HG03558 (cell line): ENCODE results near the gene FBXL5.
"Not testable (repeated sequence)": the region's sequence is repeated elsewhere in the genome, so short reads cannot be mapped to it uniquely, and the experiment has no call there.

Source experiments
- ATAC-seq: cut with Tn5 transposase; IDR thresholded peaks from one replicate; pipeline ENCODE4 v1.9.1; 2021; ENCODE audit warnings: moderate number of reproducible peaks; ENCODE audit not compliant: unreplicated experiment; ENCODE audit errors: extremely low read depth

Gene FBXL5

DNA sequence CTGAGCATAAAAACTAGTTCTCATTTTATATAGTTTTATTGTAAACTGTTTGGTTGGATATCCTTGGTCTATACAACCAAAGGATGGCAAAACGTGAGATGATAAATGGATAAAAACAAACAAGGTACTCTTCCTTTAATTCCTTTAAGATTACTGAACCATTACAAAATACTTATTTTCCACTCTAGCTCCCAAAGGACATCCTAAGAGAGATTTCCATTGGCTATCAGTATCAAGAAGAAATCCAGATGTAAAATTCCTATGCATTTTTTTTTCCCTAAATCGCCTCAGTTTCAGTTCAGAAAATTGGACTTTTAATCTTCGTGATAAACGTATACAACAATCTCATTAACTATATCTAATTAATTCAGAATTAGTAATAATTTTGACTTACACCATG lies 2.3 kb downstream of the FBXL5 start:
- ATAC-seq, result no peak

DNA sequence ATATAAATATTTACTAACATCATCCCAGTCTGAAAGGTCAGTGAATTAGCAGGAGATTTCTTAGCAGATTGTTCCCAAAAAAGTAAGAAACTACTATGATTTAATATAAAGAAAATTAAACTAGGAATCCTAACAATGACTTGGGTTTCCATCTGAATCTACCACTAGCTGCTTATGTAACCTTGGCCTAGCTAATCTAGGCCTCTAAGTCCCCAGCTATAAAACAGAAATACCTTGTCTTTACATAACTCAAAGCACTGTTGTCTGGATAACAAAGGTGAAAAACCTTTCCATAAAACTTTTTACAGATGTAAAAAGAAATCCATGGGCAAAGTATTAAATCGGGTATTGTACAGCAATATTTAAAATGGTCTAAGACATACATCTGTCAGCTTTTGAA lies 3.0 kb downstream of the FBXL5 start:
- ATAC-seq, result no peak

DNA sequence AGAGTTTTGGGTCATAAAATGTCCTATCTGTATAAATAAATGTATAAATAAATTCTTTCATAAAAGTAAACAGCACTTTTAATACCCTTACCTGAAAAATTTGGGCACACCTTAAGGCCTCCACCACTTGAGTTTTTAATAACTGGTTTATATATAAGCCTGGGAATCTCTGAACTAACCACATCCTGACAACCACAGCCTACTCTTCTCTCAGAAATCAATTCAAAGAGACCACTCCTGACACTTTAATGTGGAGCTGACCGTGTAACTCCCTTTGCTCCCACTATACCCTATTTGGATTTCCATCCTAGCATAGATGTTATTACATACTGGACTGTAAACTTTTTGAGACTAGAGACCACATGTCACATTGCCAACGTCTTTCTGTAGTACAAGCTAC lies 3.5 kb downstream of the FBXL5 start:
- ATAC-seq, result no peak

DNA sequence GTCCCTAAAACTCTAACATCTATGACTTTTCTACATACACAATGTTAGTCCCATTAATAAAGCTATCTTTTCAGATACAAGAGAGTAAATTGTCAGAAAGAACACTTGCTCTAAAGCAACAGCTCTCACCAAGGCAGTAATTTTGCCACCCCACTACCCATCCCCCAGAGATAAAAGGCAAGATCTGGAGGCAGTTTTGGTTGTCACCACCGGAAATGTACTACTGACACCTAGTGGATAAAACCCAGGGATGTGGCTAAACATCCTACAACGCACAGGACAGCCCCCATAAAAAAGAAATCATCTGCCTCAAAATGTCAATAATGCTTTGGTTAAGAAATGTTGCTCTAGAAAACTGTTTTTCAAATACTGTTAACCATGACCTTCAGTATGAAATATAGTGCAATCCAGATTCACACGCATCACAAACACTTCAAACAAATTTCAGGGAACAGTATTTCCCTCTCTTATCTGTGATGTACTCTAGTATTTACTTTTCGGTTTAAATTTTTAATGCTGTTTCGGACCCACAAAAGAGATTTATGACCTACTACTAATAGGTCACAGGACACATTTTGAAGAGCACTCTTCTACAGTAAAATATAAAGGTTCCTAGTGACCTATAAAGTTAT lies 5.1 kb downstream of the FBXL5 start:
- no peak for ATAC-seq

DNA sequence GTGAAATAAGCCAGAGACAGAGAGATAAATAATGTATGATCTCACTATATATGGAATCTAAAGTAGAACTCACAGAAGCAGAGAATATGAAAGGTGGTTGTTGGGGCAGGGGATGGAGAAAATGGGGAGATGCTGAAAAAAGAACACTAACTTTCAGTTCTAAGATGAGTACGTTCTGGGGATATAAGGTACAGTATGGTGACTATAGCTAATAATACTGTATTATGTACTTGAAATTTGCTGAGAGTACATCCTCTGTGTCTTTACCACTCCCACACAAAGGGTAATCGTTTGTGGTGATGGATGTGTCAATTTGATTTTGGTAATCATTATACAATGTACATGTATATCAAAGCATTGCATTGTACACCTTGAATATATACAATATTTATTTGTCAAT lies 6.6 kb downstream of the FBXL5 start:
- ATAC-seq, result no peak

DNA sequence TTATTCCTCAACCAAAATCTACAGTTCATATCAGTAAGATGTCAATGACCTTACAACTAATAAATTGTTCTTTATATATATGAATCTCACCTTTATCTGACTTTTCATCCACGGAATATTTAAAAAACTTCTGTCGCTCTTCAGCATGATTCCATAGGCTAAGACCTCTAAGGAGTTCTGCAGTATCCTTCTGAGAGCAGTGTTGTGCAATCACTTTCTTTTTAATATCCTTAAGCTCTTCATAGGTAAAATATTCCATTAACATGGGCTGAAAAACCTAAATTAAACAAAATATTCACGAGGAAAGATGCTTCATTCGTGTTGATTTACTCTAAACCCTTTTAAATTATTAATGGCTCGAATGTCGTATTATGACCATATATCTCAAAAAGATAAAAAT lies 16.7 kb downstream of the FBXL5 start:
- ATAC-seq, result no peak

DNA sequence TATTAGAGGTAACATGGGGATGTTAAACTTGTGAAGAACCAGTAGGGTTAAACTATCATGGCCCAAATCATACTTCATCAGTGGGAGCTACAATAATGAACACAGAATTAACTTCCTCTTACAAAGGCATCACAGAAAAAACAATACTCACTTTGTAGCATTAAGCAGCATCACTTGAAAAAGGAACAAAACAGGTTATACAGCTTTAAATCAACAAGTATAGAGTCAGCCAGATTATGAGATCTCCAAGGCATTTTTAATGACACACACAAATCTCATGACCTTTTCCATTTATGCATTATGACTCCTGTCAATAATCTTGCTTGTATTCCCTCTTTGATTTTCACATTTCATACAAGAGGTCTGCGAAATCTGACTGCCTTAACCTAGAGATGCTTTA lies 18.3 kb downstream of the FBXL5 start:
- no peak for ATAC-seq

DNA sequence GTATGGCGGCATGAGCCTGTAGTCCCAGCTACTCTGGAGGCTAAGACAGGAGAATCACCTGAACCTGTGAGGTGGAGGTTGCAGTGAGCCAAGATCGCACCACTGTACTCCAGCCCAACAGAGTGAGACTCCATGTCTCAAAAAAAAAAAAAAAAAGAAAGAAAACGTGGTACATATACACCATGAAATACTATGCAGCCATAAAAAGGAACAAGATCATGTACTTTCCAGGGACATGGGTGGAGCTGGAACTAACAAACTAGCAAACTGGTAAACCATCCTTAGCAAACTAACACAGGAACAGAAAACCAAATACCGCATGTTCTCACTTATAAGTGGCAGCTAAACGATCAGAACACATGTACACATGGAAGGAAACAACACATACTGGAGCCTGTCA lies 37.8 kb downstream of the FBXL5 start:
- ATAC-seq, result not testable (repeated sequence)

DNA sequence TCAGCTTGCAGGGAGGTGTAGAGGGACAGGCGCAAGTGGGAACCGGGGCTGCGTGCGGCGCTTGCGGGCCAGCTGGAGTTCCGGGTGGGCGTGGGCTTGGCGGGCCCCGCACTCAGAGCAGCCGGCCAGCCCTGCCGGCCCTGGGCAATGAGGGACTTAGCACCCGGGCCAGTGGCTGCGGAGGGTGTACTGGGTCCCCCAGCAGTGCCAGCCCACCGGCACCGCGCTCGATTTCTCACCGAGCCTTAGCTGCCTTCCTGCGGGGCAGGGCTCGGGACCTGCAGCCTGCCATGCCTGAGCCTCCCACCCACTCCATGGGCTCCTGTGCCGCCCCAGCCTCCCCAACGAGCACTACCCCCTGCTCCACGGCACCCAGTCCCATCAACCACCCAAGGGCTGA lies 40.3 kb downstream of the FBXL5 start:
- ATAC-seq, result not testable (repeated sequence)

DNA sequence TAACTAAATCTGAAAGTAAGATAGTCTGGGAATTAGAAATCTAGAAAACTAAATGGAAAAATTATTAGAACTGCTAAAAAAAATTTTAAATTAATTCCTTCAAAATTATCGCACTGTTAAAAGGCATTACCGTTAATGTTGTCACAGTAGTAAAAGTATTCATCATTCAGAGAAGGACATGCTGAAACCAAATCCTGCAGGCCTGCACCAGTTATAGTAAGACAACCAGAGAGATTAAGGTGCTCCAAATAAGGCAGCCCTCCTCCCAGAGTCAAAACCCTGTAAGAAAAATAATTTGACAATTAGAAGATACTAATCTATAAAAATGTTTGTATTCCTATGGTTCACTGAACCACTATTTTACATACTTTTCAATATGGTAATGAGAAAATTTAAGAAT lies 43.0 kb downstream of the FBXL5 start:
- no peak for ATAC-seq

DNA sequence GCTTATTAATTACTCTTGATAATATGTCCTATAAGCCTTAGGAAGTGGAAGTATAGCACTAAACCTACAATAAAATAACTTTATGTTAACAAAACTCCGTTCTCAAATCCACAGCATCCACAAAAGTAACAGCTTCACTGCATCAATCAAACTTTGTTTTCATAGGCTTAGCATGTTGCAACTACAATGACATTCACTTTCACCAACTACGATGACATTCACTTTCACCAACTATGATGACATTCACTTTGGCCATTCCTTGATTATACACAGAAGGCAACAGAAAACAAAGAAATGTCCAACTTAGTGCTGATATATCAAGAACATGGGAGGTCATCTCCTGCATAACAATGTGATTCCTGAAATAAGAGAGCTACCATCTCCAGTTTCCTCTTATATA lies 44.3 kb downstream of the FBXL5 start:
- ATAC-seq, result no peak

DNA sequence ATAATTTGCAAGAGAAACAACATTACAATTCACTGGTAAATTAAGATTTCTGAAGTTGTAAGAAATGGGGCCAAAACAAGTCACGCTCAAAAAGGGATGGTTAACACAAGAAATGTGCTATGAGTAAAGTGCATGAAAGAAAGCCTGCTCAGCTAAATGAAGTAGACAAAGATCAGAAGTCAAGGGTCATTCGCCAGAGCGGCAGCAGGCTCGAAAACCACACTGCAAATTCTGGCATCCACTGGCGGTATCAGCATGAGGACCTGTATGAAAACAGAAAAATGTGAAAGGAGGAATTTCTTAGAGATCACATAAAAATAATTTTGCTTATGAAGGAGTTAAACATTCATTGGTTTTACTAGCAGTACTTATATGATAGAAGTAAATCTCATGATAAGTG lies 49.6 kb downstream of the FBXL5 start:
- ATAC-seq, result no peak

DNA sequence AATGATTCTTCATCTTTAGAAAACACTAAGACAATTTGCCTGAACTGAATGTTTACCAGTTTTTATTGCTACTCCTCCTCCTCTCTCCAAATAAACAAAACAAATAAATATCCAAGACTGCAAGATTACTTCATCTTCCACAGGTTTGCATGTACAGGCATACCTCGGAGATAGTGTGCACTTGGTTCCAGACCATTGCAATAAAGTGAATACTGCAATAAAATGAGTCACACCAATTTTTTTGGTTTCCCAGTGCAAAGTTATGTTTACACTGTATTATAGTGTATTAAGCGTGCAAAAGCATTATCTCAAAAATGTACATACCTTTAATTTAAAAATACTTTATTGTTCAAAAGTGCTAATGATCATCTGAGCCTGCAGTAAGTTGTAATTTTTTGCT lies 53.3 kb downstream of the FBXL5 start:
- no peak for ATAC-seq

DNA sequence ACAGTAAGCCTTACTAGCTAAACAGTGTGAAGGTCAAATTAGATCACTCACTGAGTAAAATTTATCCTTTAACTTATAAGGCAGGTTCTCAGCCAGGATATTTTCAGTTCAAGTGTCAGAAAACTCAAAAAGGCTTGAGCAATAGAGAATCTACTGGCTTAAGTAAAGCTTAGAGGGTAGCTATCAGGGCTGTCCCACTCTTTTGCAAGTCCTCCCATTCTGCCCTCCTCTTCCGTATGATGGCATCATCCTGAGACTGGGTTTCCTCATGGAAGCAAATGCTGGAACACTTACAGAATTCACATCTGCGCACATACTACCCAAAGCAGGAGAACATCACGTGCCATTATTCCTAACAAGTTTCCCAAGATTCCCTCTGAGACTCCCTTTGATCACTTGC lies 55.0 kb downstream of the FBXL5 start:
- ATAC-seq, result no peak

DNA sequence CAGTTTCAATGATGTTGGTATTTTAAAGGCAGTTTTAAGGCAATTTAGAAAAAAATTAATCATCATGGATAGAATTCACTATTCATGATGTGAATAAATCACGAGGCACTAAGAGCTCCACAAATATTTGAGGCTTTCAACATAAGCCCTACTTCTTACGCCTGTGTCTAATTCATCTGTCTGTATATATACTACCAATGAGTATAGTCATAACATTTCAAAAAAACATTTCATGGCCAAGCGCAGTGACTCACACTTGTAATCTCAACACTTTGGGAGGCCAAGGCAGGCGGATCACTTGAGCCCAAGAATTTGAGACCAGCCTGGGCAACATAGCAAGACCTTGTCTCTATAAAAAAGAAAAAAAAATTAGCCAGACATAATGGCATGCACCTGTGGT lies 56.5 kb downstream of the FBXL5 start:
- no peak for ATAC-seq

DNA sequence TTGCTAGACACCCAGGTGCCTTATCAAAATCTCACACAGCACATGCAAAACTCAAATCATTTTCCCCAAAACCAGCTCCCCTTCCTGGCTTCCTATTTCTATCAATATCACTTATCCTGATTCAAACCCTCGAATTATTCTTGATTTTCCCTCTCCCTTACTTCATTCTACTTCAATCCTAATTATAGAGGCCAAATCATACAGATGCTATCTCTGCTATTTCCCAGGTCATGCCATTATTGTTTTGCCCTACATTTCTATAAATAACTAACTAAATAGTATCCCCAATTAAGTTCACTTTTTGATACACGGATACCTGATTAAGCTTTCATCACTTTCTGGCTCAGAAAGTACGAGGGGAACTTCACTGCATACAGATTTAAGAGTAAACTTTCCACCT lies 62.4 kb downstream of the FBXL5 start:
- ATAC-seq, result no peak

DNA sequence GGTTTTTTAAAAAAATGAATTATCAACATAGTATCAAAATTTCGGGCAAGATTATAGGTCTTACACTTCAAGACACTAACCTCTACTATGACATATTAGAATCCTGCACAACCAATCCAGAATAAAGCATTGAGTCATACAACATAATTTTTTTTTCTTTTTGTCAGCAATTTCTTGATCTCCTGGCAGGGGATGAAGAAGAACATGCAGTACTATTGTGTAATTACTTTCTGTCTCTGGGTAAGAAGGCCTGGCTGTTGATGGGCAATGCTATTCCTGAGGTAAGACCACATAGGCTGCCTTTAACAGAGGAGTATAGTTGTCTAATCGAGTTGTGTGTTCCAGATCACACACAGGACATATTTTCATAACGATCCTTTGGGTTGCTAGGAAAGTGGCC lies 67.5 kb downstream of the FBXL5 start:
- no peak for ATAC-seq

DNA sequence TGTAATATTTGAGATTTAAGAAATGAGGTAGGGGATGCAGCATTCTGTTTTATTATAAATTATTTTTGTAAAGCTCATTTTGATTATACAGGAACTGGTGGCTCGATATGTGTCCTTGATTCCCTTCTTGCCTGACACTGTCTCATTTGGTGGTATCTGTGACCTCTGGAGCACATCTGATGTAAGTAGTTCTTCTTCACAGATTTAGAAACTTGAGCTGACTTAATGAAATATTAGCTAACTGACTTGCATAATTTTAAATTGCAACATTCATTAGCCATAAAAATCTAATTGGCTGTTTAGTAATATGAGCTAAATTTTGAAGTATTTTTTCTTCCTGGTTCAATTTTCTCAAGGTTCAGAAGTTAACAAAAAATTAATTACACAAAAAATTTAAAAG lies 69.1 kb downstream of the FBXL5 start:
- ATAC-seq, result no peak

DNA sequence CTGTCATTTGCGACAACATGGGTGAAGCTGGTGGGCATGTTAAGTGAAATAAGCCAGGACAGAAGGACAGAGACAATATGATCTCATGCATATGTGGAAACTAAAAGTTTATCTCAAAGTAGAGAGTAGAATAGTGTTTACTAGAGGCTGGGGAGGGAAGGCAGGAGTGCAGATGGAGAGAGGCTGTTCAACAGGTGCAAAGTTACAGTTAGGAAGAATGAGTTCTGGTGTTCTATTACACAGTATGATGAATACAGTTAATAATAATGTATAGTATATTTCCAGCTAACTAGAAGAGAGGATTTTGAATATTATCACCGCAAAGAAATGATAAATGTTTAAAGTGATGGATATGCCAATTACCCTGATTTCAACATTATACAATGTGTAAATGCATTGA lies 69.8 kb downstream of the FBXL5 start:
- ATAC-seq, result no peak

DNA sequence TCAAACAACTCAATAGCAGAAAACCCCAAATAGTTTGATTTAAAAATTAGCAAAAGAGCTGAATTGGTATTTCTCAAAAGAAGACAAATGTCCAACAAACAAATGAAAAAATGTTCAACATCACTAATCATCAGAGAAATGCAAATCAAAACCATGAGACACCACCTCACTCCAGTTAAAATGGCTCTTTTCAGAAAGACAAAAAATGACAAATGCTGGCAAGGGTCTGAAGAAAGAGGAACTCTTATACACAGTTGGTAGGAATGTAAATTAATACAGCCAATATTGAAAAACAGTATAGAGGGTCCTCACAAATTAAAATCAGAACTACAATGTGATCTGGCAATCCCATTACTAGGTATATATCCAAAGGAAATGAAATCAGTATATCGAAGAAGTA lies 70.4 kb downstream of the FBXL5 start:
- no peak for ATAC-seq

DNA sequence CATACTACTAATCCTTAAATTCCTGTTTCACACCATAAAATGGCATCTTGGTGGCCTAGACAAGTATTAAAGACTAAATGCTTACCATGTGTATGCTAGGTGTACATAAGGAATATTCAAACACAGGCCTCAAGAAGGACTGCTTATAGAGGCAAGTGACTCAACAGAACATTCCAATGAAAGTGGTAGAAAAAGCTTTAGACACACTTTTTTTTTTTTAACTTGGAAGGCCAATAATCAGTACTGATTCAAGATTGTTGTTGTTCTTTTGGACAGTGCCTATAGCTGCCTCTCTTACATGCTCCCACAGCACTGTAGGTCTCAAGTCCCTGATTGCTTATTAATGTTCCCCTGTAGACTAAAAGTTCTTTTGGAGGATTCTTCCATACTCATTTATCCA lies 77.6 kb downstream of the FBXL5 start:
- no peak for ATAC-seq

DNA sequence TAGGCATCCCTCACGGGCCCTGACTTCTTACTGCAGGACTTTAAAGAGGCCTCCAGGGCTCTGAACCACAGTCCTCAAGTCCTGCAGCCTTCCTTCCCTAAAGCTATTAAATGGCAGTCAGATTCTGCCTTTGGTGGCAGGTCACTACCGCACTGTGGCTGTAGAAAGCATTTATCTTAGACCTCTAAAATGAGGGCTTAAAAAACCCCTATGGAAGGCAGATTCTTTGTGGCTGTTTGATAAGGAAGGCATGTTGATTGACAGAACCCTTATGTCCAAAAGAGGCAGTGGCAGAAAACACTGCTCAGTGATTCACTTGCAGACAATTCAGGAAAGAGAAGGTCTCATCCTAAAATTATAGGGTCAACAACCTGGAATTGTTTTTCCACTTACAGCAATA lies 79.2 kb downstream of the FBXL5 start:
- ATAC-seq, result no peak

DNA sequence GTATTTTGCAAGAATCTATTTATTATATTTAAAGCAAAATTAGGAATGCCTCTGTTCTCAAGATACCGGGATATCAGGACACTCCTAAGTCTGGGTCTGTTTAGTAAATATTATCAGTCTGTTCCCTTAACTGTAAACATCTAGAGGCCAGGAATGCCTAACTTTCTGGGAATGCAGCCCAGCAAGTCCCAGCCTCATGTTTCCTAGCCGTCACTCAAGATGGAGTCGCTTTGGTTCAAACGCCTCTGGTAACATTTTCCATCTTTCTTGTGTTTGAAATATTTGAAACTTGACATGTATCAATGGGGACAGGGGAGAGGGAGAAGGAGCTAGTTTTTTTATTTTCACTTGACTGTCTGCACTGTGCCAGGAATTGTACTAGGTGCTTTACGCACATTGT lies 85.4 kb downstream of the FBXL5 start:
- no peak for ATAC-seq
